Calu3 (cell line): ENCODE results near the gene FRMD7. TPM values are rescaled to one million over a fixed set of nuclear protein-coding genes. Genes with fewer than 3 reads are reported as not detected.
"Not testable (repeated sequence)": the region's sequence is repeated elsewhere in the genome, so short reads cannot be mapped to it uniquely, and the experiment has no call there.

Experiments used
- BruUV-seq: library from RNA; stranded (reverse); fragments of 400-500 nt; replicated peaks from 2 replicates; lab custom pipeline; 2021; lab: Mats Ljungman, UMichigan
- CTCF ChIA-PET: fragments of 300-600 bp; sonication (Branson Sonifier 250); formaldehyde crosslinking; loops from one replicate; lab custom pipeline; 2022; ENCODE audit warnings: antibody characterized with exemption; lab: Charles Lee
- DNase-seq: peaks from one replicate; pipeline ENCODE4 v3.0.0; 2022
- H3K27ac Mint-ChIP-seq: one replicate; pipeline ENCODE4 v1.8.0; 2022; ENCODE audit warnings: mixed read lengths; ENCODE audit not compliant: unreplicated experiment
- H3K27me3 Mint-ChIP-seq: one replicate; pipeline ENCODE4 v1.8.0; 2022; ENCODE audit warnings: mixed read lengths; ENCODE audit not compliant: unreplicated experiment
- H3K36me3 Mint-ChIP-seq: one replicate; pipeline ENCODE4 v1.8.0; 2022; ENCODE audit warnings: mild to moderate bottlenecking, moderate library complexity, mixed read lengths; ENCODE audit not compliant: insufficient read depth, unreplicated experiment
- H3K4me1 Mint-ChIP-seq: one replicate; pipeline ENCODE4 v1.8.0; 2022; ENCODE audit warnings: mild to moderate bottlenecking, low read depth, mixed read lengths; ENCODE audit not compliant: unreplicated experiment
- H3K4me3 Mint-ChIP-seq: one replicate; pipeline ENCODE4 v1.8.0; 2022; ENCODE audit warnings: mild to moderate bottlenecking, low read depth, moderate library complexity, mixed read lengths; ENCODE audit not compliant: unreplicated experiment
- H3K9me3 Mint-ChIP-seq: one replicate; pipeline ENCODE4 v1.8.0; 2022; ENCODE audit warnings: low read depth, mixed read lengths; ENCODE audit not compliant: unreplicated experiment
- intact Hi-C: fragments of 100-400 bp; cut with micrococcal nuclease; formaldehyde crosslinking; loops from one replicate; pipeline ENCODE4 v1.10.0; 2022; ENCODE audit not compliant: unreplicated experiment
- total RNA-seq: library from RNA; stranded (reverse); gene quantifications from 2 replicates; pipeline ENCODE4 v1.2.3, GENCODE V29; 2022
- TF ChIP-seq, protein P1 (sequence below): fragments of 200-600 bp; IDR thresholded peaks from one replicate; pipeline ENCODE4 v1.8.0; 2022; ENCODE audit warnings: antibody characterized with exemption; ENCODE audit not compliant: unreplicated experiment

FRMD7 gene
- total RNA-seq, 1 experiment from 2014 or later: not detected

DNA sequence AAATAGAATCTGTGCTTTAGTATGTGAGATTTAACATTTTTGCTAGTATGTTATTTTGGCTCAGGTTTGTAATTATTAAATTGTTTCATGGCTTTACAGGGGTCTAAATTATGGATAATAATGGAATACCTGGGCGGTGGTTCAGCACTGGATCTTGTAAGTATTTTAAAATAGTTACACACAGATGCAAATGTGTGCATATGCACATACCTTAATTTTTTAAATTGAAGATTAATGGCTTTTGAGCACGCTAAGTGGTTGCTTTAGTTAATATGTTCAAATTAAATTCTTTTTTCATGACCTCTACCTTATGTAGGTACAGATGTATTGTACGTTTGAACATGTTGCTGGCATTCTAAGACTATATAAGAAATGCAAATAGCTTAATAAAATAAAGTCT, 64.5 kb downstream of the FRMD7 start:
- CTCF ChIA-PET: no interaction called here
- TF ChIP-seq, protein P1, sequence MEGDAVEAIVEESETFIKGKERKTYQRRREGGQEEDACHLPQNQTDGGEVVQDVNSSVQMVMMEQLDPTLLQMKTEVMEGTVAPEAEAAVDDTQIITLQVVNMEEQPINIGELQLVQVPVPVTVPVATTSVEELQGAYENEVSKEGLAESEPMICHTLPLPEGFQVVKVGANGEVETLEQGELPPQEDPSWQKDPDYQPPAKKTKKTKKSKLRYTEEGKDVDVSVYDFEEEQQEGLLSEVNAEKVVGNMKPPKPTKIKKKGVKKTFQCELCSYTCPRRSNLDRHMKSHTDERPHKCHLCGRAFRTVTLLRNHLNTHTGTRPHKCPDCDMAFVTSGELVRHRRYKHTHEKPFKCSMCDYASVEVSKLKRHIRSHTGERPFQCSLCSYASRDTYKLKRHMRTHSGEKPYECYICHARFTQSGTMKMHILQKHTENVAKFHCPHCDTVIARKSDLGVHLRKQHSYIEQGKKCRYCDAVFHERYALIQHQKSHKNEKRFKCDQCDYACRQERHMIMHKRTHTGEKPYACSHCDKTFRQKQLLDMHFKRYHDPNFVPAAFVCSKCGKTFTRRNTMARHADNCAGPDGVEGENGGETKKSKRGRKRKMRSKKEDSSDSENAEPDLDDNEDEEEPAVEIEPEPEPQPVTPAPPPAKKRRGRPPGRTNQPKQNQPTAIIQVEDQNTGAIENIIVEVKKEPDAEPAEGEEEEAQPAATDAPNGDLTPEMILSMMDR: no peak
- no peaks in the 10 kb centered on the region for H3K36me3 Mint-ChIP-seq
- no TSS peak for BruUV-seq
- no peaks in the 10 kb centered on the region for H3K9me3 Mint-ChIP-seq
- intact Hi-C loops: no loop called here
- no peak for DNase-seq
- no peak overlapping the region for H3K4me3 Mint-ChIP-seq
- no peak overlapping the region for H3K27ac Mint-ChIP-seq
- peaks cover 1% of the 10 kb centered on the region for H3K4me1 Mint-ChIP-seq
- H3K27me3 Mint-ChIP-seq: no peaks in the 10 kb centered on the region

GRCh38 chrX:132059973-132060540, 67.8 kb downstream of the FRMD7 start:
- Mint-ChIP-seq H3K4me1 (no peaks in the 10 kb centered on the region), H3K27ac (no peak overlapping the region), H3K36me3 (peaks cover 5% of the 10 kb centered on the region), H3K4me3 (no peak overlapping the region), H3K27me3 (no peaks in the 10 kb centered on the region), H3K9me3 (no peaks in the 10 kb centered on the region)
- CTCF ChIA-PET: no interaction called here
- no peak for DNase-seq
- intact Hi-C loops: no loop called here
- no TSS peak for BruUV-seq
- TF ChIP-seq, protein P1: no peak

DNA sequence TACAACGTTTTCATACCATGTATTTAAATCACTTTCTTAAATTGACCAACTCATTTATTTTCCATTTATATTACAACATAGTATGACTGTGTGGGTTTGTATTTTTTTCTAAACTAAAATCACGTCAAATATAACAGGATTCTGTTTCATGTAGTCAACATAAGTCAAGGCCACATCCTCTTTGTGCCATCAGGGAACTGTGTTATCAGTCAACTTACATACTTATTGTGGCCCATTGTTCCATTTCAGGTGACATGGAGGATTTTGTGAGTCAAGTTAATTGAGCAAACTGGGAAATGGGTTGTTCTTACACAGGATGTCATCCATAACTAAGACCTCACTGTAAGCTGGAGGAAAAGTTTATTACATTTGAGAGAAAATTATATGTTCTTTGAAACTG, 68.8 kb downstream of the FRMD7 start:
- DNase-seq: no peak
- H3K36me3 Mint-ChIP-seq: peaks cover 5% of the 10 kb centered on the region
- H3K27ac Mint-ChIP-seq: no peak overlapping the region
- H3K9me3 Mint-ChIP-seq: no peaks in the 10 kb centered on the region
- H3K4me1 Mint-ChIP-seq: no peaks in the 10 kb centered on the region
- CTCF ChIA-PET: no interaction called here
- BruUV-seq: no TSS peak
- H3K27me3 Mint-ChIP-seq: no peaks in the 10 kb centered on the region
- TF ChIP-seq, protein P1: no peak
- H3K4me3 Mint-ChIP-seq: no peak overlapping the region
- intact Hi-C loops: no loop called here

GRCh38 chrX:132058050-132058449, 69.8 kb downstream of the FRMD7 start:
- TF ChIP-seq, protein P1: no peak
- intact Hi-C loops: no loop called here
- CTCF ChIA-PET: no interaction called here
- Mint-ChIP-seq H3K4me1 (no peaks in the 10 kb centered on the region), H3K9me3 (no peaks in the 10 kb centered on the region), H3K4me3 (no peak overlapping the region), H3K36me3 (peaks cover 5% of the 10 kb centered on the region), H3K27ac (no peak overlapping the region), H3K27me3 (no peaks in the 10 kb centered on the region)
- DNase-seq: no peak
- BruUV-seq: no TSS peak

GRCh38 chrX:132051778-132052177, 76.0 kb downstream of the FRMD7 start:
- H3K9me3 Mint-ChIP-seq, intact Hi-C loops, H3K4me3 Mint-ChIP-seq, H3K4me1 Mint-ChIP-seq, DNase-seq, H3K27me3 Mint-ChIP-seq, H3K27ac Mint-ChIP-seq, BruUV-seq, H3K36me3 Mint-ChIP-seq, CTCF ChIA-PET: not testable (repeated sequence)
